Left lung (tissue), 10 donors: ENCODE measurements around the gene PLA2G4D. TPM values are rescaled to one million over a fixed set of nuclear protein-coding genes. Genes with fewer than 3 reads are reported as not detected.

Experiments used
- ATAC-seq: fragments of 200-7000 bp; cut with Tn5 transposase; one replicate; pipeline ENCODE4 v1.9.1; 2020; ENCODE audit warnings: moderate library complexity
- DNase-seq, 4 donors: peaks; one replicate each; pipeline ENCODE4 v3.0.0-alpha.2; 2013 to 2020
- H3K27ac ChIP-seq, 2 donors: fragments of 200-600 bp; sonication (generic) in 1 of 2; one replicate each; pipeline versions ENCODE4 v1.5.0 to v1.8.0; 2020 to 2021
- H3K27me3 ChIP-seq, 2 donors: fragments of 200-600 bp; sonication (generic) in 1 of 2; one replicate each; pipeline versions ENCODE4 v1.5.0 to v1.8.0; 2020 to 2021
- H3K36me3 ChIP-seq, 2 donors: fragments of 200-600 bp; sonication (generic) in 1 of 2; one replicate each; pipeline versions ENCODE4 v1.5.0 to v1.8.0; 2020 to 2021
- H3K4me1 ChIP-seq, 2 donors: fragments of 200-600 bp; one replicate each; pipeline ENCODE4 v1.8.0; 2021
- H3K4me3 ChIP-seq, 2 donors: fragments of 200-600 bp; sonication (generic) in 1 of 2; one replicate each; pipeline versions ENCODE4 v1.5.0 to v1.8.0; 2020 to 2021; ENCODE audit warnings: mild to moderate bottlenecking in 1 of 2
- H3K9me3 ChIP-seq, 2 donors: fragments of 200-600 bp; sonication (generic) in 1 of 2; one replicate each; pipeline versions ENCODE4 v1.5.0 to v1.8.0; 2020 to 2021
- intact Hi-C, 2 donors: fragments of 100-400 bp; cut with DNase I; formaldehyde crosslinking; loops; one replicate each; pipeline versions ENCODE4 v1.11.2 to v1.14.2; 2022
- polyA plus RNA-seq, 6 donors: library from polyadenylated mRNA; unstranded; fragments of 120-200 nt; gene quantifications; one replicate each; pipeline ENCODE4 v1.2.1, GENCODE V29; 2013; ENCODE audit not compliant: insufficient read length in 6 of 6
- total RNA-seq, 2 donors: library from RNA; stranded (reverse); fragmentation: NEBNext Ultra II Directional; extraction: Animal tissue kit (Norgen Biotek cat#: 25700); gene quantifications; one replicate each; pipeline ENCODE4 v1.2.1, GENCODE V29; 2021
- TF ChIP-seq, protein P1 (sequence below), 2 donors: fragments of 200-600 bp; sonication (generic) in 1 of 2; IDR thresholded peaks; one replicate each; pipeline versions ENCODE4 v1.5.0 to v1.8.0; 2021; ENCODE audit warnings: antibody characterized with exemption in 2 of 2
- donor health status: DM: no; HTN: yes; CAD: no.
- donor health status: DM: no; HTN: no; CAD: no.

Gene PLA2G4D
- total and polyA plus RNA-seq, 8 donors, result 0.06 to 0.17 (median 0.13) TPM

DNA sequence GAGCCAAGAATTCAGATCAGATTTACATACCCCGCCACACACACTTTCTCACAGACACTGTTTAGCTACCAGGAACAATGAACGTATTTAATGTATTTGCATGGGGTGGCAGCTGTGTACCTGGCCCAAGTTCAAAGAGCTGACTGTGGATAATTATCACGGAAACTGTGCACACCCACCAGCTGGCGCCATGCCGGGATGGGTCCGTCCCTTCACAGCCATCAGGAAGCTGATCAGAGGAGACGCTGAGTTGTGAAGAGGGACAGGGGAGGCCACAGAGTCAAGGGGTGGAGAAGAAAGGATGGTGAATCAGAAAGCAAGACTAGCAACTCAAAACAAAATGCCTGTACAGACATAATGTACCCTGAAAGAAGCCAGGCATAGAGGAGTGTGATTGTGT is 13.1 kb upstream of the PLA2G4D start:
- H3K9me3 ChIP-seq, result no peaks in the 10 kb centered on the region
- H3K4me1 ChIP-seq, result peaks cover 13 to 54% of the 10 kb centered on the region in 2 donors
- no peak for ATAC-seq
- intact Hi-C loops, result no loop called here
- DNase-seq, result no peak
- H3K27ac ChIP-seq, result no peak overlapping the region
- no peaks in the 10 kb centered on the region for H3K27me3 ChIP-seq
- TF ChIP-seq, protein P1, sequence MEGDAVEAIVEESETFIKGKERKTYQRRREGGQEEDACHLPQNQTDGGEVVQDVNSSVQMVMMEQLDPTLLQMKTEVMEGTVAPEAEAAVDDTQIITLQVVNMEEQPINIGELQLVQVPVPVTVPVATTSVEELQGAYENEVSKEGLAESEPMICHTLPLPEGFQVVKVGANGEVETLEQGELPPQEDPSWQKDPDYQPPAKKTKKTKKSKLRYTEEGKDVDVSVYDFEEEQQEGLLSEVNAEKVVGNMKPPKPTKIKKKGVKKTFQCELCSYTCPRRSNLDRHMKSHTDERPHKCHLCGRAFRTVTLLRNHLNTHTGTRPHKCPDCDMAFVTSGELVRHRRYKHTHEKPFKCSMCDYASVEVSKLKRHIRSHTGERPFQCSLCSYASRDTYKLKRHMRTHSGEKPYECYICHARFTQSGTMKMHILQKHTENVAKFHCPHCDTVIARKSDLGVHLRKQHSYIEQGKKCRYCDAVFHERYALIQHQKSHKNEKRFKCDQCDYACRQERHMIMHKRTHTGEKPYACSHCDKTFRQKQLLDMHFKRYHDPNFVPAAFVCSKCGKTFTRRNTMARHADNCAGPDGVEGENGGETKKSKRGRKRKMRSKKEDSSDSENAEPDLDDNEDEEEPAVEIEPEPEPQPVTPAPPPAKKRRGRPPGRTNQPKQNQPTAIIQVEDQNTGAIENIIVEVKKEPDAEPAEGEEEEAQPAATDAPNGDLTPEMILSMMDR (IDR thresholded peaks at IDR 0.05), result no peak
- H3K36me3 ChIP-seq, result no peaks in the 10 kb centered on the region
- no peak overlapping the region for H3K4me3 ChIP-seq

DNA sequence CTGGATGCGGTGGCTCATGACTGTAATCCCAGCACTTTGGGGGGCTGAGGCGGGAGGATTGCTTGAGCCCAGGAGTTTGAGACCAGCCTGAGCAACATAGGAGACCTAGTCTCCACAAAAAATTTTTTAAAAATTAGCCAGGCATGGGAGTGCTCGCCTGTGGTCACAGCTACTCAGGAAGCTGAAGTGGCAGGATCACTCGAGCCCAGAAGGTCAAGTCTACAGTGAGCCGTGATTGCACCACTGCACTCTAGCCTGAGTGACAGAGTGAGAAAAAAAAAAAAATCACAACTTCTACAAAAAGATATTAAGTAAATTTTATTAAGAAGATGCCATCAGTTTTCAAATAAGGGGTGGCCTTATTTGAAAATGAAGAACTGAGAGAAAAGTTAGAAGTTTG is 11.9 kb upstream of the PLA2G4D start:
- H3K4me1 ChIP-seq, result peaks cover 13 to 51% of the 10 kb centered on the region in 2 donors
- no peaks in the 10 kb centered on the region for H3K9me3 ChIP-seq
- no peaks in the 10 kb centered on the region for H3K36me3 ChIP-seq
- intact Hi-C loops, result no loop called here
- no peak overlapping the region for H3K4me3 ChIP-seq
- peak in 1 of 4 donors; percentile 72 for DNase-seq
- ATAC-seq, result peak; percentile 83
- TF ChIP-seq, protein P1 (IDR thresholded peaks at IDR 0.05), result no peak
- H3K27ac ChIP-seq, result peak overlapping the region in 1 of 2 donors; percentile 39
- no peaks in the 10 kb centered on the region for H3K27me3 ChIP-seq

DNA sequence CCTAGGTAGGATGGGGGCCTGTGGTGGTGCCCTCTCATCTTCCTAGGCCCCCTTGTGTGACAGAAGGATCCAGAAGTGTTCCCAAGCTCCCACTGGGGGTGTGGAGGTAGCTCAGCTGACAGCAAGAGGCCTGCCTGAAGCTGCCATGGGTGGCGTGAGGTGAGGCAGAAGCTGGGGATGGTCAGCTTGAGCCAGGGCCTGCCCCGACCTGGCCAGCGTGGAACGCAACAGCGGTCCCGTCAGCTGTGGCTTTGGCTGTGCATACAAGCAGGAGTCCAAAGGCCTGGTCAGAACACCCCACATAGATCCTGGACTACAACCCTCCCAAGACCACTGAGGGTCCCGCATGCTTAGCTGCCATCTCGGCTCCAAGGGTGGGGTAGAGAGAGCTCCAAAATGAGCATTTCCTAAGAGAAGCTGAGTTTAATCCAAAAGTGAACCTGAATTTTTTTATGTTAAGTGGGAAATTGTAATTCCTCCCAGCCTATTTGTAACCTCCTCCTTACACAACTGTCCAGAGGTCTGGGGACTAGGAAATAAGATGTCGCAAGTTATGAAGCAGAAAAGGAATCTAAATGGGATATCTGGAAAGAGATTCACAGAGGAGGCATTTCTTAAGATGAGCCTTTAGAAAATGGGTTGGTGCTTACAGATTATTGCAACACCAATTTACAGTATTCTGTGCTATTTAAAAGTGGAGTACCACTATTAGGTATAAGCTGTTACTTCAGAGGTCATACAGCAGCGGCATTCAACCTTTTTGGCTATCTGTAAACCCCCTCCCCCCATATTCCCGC is 9.9 kb upstream of the PLA2G4D start:
- intact Hi-C loops, result no loop called here
- peaks cover 13 to 68% of the 10 kb centered on the region in 2 donors for H3K4me1 ChIP-seq
- H3K36me3 ChIP-seq, result no peaks in the 10 kb centered on the region
- no peak overlapping the region for H3K27ac ChIP-seq
- DNase-seq, result no peak
- peak; percentile 29 for ATAC-seq
- no peak overlapping the region for H3K4me3 ChIP-seq
- H3K27me3 ChIP-seq, result no peaks in the 10 kb centered on the region
- H3K9me3 ChIP-seq, result no peaks in the 10 kb centered on the region
- TF ChIP-seq, protein P1 (IDR thresholded peaks at IDR 0.05), result no peak

DNA sequence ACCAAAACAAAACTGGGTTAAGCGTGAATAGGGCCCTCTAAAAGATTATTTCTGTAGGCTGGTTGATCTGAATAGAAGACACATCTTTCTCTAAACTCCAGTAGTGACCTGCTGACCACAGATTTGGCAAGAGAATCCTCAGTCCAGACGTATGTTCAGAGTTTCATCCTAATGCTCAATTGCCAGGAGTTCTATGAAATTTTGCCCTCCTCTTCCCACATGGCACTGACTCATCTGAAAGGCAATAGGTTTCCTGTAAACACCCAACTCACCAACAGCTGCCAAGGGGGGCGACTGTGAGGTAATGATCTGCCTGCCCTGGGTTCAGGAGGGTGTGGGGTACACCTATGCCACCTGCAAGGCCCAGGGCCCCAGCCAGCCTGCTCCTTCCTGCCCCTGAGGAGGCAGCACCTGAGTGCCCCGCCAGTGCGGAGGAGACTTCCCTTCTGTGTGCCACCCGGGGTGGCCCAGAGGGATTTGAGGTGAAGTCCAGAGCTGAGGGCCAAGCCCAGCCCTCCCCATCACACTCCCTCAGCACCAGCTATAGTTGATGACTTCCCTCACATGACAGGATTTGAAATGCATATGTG is 8.4 kb upstream of the PLA2G4D start:
- no peak for ATAC-seq
- H3K9me3 ChIP-seq, result no peaks in the 10 kb centered on the region
- TF ChIP-seq, protein P1 (IDR thresholded peaks at IDR 0.05), result no peak
- no peak for DNase-seq
- H3K4me1 ChIP-seq, result peaks cover 13 to 63% of the 10 kb centered on the region in 2 donors
- no peaks in the 10 kb centered on the region for H3K27me3 ChIP-seq
- no peaks in the 10 kb centered on the region for H3K36me3 ChIP-seq
- no peak overlapping the region for H3K4me3 ChIP-seq
- H3K27ac ChIP-seq, result no peak overlapping the region
- intact Hi-C loops, result no loop called here

DNA sequence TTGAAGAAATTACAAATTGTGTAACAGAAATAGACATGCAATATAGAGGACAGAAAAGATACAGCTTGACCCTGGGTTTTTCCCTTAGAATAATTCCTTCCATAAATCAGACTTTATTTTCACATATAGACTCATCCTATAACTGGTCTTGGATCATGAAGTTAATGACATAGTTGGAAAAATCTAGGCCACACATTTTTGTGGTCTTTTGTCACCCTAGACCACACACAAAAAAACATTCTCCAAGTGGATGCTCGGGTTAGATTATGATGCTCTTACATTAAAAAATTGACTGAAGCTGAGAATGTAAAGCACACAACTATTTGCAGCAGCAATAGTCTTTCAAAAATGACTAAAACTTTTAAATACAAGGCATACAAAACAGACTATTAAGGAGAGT is 7.5 kb upstream of the PLA2G4D start:
- no peak for DNase-seq
- no peak for ATAC-seq
- intact Hi-C loops, result no loop called here
- H3K27ac ChIP-seq, result no peak overlapping the region
- no peaks in the 10 kb centered on the region for H3K9me3 ChIP-seq
- peaks cover 10 to 54% of the 10 kb centered on the region in 2 donors for H3K4me1 ChIP-seq
- TF ChIP-seq, protein P1 (IDR thresholded peaks at IDR 0.05), result no peak
- H3K27me3 ChIP-seq, result no peaks in the 10 kb centered on the region
- H3K36me3 ChIP-seq, result no peaks in the 10 kb centered on the region
- H3K4me3 ChIP-seq, result no peak overlapping the region
